Measurements from ENCODE around the gene PSTPIP2. TPM values are rescaled to one million over a fixed set of nuclear protein-coding genes. Genes with fewer than 3 reads are reported as not detected.

The PSTPIP2 gene
- total and polyA plus RNA-seq, 2 donors (not counting 1 experiment from before 2014, with no cell fraction given), result 0.42 to 0.76 TPM

DNA sequence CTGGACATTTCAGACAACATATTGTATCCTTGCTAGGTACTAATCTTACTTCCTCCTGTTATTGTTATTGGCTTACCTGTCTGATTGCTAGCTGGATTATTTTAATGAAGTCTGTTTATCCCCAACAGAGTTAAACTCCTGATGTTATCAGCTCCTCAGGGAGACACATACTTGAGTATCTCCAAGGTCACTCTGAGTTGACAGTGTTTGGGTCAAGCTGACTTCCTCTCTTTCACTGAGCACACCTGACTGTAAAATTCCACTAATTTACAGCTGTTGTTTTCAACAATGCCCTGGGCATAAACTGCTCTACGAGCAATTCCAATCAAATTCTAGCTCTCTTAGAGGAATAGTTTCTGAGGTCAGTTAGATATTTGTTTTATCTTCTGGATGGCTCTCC, 41.7 kb upstream of the PSTPIP2 start:
- no peak overlapping the region for H3K4me3 Mint-ChIP-seq
- TF ChIP-seq, protein P1, sequence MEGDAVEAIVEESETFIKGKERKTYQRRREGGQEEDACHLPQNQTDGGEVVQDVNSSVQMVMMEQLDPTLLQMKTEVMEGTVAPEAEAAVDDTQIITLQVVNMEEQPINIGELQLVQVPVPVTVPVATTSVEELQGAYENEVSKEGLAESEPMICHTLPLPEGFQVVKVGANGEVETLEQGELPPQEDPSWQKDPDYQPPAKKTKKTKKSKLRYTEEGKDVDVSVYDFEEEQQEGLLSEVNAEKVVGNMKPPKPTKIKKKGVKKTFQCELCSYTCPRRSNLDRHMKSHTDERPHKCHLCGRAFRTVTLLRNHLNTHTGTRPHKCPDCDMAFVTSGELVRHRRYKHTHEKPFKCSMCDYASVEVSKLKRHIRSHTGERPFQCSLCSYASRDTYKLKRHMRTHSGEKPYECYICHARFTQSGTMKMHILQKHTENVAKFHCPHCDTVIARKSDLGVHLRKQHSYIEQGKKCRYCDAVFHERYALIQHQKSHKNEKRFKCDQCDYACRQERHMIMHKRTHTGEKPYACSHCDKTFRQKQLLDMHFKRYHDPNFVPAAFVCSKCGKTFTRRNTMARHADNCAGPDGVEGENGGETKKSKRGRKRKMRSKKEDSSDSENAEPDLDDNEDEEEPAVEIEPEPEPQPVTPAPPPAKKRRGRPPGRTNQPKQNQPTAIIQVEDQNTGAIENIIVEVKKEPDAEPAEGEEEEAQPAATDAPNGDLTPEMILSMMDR (IDR thresholded peaks at IDR 0.05), result no peak
- TF ChIP-seq EZH2 (IDR thresholded peaks at IDR 0.05; ENCODE audit: borderline replicate concordance, insufficient read depth, low read depth, low read length, poor library complexity, severe bottlenecking), result no peak
- H4K20me1 ChIP-seq (ENCODE audit: control insufficient read depth, insufficient read depth, low read length, poor library complexity, severe bottlenecking), result no peaks in the 10 kb centered on the region
- no peak overlapping the region for H3K4me2 ChIP-seq (replicated peaks; ENCODE audit: low read depth, low read length, poor library complexity, severe bottlenecking)
- H3K27me3 Mint-ChIP-seq, result no peaks in the 10 kb centered on the region
- no peaks in the 10 kb centered on the region for H3K27me3 ChIP-seq (replicated peaks in 1 of 4; ENCODE audit: control extremely low read depth in 1 of 4, control insufficient read depth in 3 of 4, insufficient read depth in 4 of 4, low read length in 3 of 4)
- H3K27ac ChIP-seq (ENCODE audit: low read length in 2 of 2), result no peak overlapping the region
- peaks cover 2 to 34% of the 10 kb centered on the region in 2 experiments for H3K36me3 ChIP-seq (replicated peaks in 1 of 2; ENCODE audit: control extremely low read depth in 1 of 2, control insufficient read depth in 1 of 2, extremely low read depth in 1 of 2, insufficient read depth in 2 of 2, low read length in 1 of 2)
- CTCF ChIA-PET, result interaction anchor here (0.9 to 1.3 kb wide), 2 partner anchors 34 to 544 kb away, joined by 3 to 4 read pairs; no protein-coding TSS in a partner anchor
- H3K4me1 ChIP-seq (ENCODE audit: control insufficient read depth in 2 of 2, insufficient read depth in 2 of 2, low read length in 2 of 2), result no peaks in the 10 kb centered on the region
- intact Hi-C loops (cut with micrococcal nuclease), result no loop called here
- H3K9me3 Mint-ChIP-seq (ENCODE audit: insufficient read depth), result no peaks in the 10 kb centered on the region
- no CpG with 5 or more reads among the region's 1 CpG for WGBS (ENCODE audit: insufficient coverage)
- peaks cover 14% of the 10 kb centered on the region for H3K79me2 ChIP-seq (ENCODE audit: control insufficient read depth, insufficient read depth, low read length)
- no peak overlapping the region for H2AFZ ChIP-seq (ENCODE audit: insufficient read depth, low read depth, low read length, poor library complexity, severe bottlenecking)
- H3K9ac ChIP-seq (ENCODE audit: low read length), result no peak overlapping the region
- POLR2A ChIA-PET, result no interaction called here
- H3K9me3 ChIP-seq (ENCODE audit: control extremely low read depth in 1 of 3, control insufficient read depth in 2 of 3, insufficient read depth in 1 of 3, low read length in 2 of 3), result no peaks in the 10 kb centered on the region
- no peak overlapping the region for H3K27ac Mint-ChIP-seq
- ATAC-seq (ENCODE audit: low read depth) (no peak), DNase-seq (no peak)
- peaks cover 2% of the 10 kb centered on the region for H3K4me1 Mint-ChIP-seq
- no peak overlapping the region for H3K4me3 ChIP-seq (ENCODE audit: control extremely low read depth in 1 of 5, extremely low read depth in 1 of 5, insufficient read depth in 1 of 5, low read depth in 2 of 5, low read length in 4 of 5)

DNA sequence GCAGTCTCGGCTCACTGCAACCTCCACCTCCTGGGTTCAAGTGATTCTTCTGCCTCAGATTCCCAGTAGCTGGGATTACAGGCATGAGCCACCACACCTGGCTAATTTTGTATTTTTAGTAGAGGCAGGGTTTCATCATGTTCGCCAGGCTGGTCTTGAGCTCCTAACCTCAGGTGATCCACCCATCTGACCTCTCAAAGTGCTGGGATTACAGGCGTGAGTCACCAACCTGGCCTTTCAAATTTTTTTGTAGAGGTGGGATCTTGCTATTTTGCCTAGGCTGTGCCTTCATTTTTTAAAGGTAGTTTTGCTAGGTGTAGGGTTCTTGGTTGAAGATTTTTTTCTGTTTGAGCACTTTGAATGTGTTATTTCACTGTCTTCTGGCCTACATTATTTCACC, 38.3 kb upstream of the PSTPIP2 start:
- DNase-seq (no peak), ATAC-seq (ENCODE audit: low read depth) (no peak)
- H3K4me1 ChIP-seq (ENCODE audit: control insufficient read depth in 2 of 2, insufficient read depth in 2 of 2, low read length in 2 of 2), result no peaks in the 10 kb centered on the region
- no peak overlapping the region for H2AFZ ChIP-seq (ENCODE audit: insufficient read depth, low read depth, low read length, poor library complexity, severe bottlenecking)
- H3K27ac ChIP-seq (ENCODE audit: low read length in 2 of 2), result no peak overlapping the region
- ChIA-PET CTCF (interaction anchor here (0.7 kb wide), 1 partner anchor 18 kb away, joined by 3 read pairs; no protein-coding TSS in a partner anchor), POLR2A (no interaction called here)
- peaks cover 31% of the 10 kb centered on the region for H3K79me2 ChIP-seq (ENCODE audit: control insufficient read depth, insufficient read depth, low read length)
- no peak overlapping the region for H3K4me2 ChIP-seq (replicated peaks; ENCODE audit: low read depth, low read length, poor library complexity, severe bottlenecking)
- H3K9me3 ChIP-seq (ENCODE audit: control extremely low read depth in 1 of 3, control insufficient read depth in 2 of 3, insufficient read depth in 1 of 3, low read length in 2 of 3), result no peaks in the 10 kb centered on the region
- no peaks in the 10 kb centered on the region for H3K27me3 ChIP-seq (replicated peaks in 1 of 4; ENCODE audit: control extremely low read depth in 1 of 4, control insufficient read depth in 3 of 4, insufficient read depth in 4 of 4, low read length in 3 of 4)
- Mint-ChIP-seq H3K27ac (no peak overlapping the region), H3K27me3 (no peaks in the 10 kb centered on the region), H3K4me3 (no peak overlapping the region), H3K4me1 (peaks cover 9% of the 10 kb centered on the region), H3K9me3 (ENCODE audit: insufficient read depth) (no peaks in the 10 kb centered on the region)
- H3K9ac ChIP-seq (ENCODE audit: low read length), result no peak overlapping the region
- WGBS (ENCODE audit: insufficient coverage), result no CpG with 5 or more reads among the region's 3 CpGs
- intact Hi-C loops (cut with micrococcal nuclease), result no loop called here
- no peak for TF ChIP-seq EZH2 (IDR thresholded peaks at IDR 0.05; ENCODE audit: borderline replicate concordance, insufficient read depth, low read depth, low read length, poor library complexity, severe bottlenecking)
- TF ChIP-seq, protein P1 (IDR thresholded peaks at IDR 0.05), result no peak
- H3K4me3 ChIP-seq (ENCODE audit: control extremely low read depth in 1 of 5, extremely low read depth in 1 of 5, insufficient read depth in 1 of 5, low read depth in 2 of 5, low read length in 4 of 5), result no peak overlapping the region
- peaks cover 2 to 25% of the 10 kb centered on the region in 2 experiments for H3K36me3 ChIP-seq (replicated peaks in 1 of 2; ENCODE audit: control extremely low read depth in 1 of 2, control insufficient read depth in 1 of 2, extremely low read depth in 1 of 2, insufficient read depth in 2 of 2, low read length in 1 of 2)
- H4K20me1 ChIP-seq (ENCODE audit: control insufficient read depth, insufficient read depth, low read length, poor library complexity, severe bottlenecking), result no peaks in the 10 kb centered on the region

All from B cell (primary cell).